ENCODE results near the gene ZNF429. TPM values are rescaled to one million over a fixed set of nuclear protein-coding genes. Genes with fewer than 3 reads are reported as not detected.
"Not testable (repeated sequence)": the region's sequence is repeated elsewhere in the genome, so short reads cannot be mapped to it uniquely, and the experiment has no call there.

Gene ZNF429
- total RNA-seq, 1 experiment from 2014 or later: 18.6 TPM

DNA sequence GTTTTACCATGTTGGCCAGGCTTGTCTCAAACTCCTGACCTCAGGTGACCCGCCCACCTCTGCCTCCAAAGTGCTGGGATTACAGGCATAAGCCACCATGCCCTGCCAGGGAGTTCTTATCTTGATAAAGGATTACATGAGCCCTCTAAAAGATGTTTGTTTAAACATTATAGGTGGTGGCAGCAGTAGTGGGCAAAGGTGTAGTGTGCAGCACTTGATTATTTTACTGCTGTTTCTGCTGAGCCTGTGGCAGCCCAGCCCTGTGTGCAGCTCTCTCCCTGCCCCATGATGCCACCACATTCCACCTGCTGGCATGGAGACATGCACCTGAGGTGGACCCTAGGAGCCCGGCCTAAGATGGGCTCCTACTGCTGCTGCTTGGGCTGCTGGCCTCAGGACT, 54.0 kb downstream of the ZNF429 start:
- H3K4me1 ChIP-seq (ENCODE audit: low read length): no peaks in the 10 kb centered on the region
- H3K4me3 ChIP-seq (ENCODE audit: low read length): no peak overlapping the region
- no peak for DNase-seq
- H3K4me2 ChIP-seq (ENCODE audit: low read depth, low read length, poor library complexity, severe bottlenecking): no peak overlapping the region
- H3K36me3 ChIP-seq (ENCODE audit: insufficient read depth, low read length): peaks cover 8% of the 10 kb centered on the region; the same call in 1 of the 2 replicates
- H3K27me3 ChIP-seq (ENCODE audit: low read length): no peaks in the 10 kb centered on the region
- no peaks in the 10 kb centered on the region; the same call in none of the 2 replicates for H3K9me3 ChIP-seq (ENCODE audit: low read length)
- H3K27ac ChIP-seq (ENCODE audit: low read length): no peak overlapping the region
- no peaks in the 10 kb centered on the region for H3K79me2 ChIP-seq (ENCODE audit: low read length)
- H3K9ac ChIP-seq (ENCODE audit: low read length): no peak overlapping the region
- no peaks in the 10 kb centered on the region for H3K9me2 ChIP-seq (replicated peaks; ENCODE audit: insufficient read depth, low read length)
- H2AFZ ChIP-seq (ENCODE audit: low read length): no peak overlapping the region
- H4K20me1 ChIP-seq (ENCODE audit: insufficient read depth, low read depth, low read length): no peaks in the 10 kb centered on the region

DNA sequence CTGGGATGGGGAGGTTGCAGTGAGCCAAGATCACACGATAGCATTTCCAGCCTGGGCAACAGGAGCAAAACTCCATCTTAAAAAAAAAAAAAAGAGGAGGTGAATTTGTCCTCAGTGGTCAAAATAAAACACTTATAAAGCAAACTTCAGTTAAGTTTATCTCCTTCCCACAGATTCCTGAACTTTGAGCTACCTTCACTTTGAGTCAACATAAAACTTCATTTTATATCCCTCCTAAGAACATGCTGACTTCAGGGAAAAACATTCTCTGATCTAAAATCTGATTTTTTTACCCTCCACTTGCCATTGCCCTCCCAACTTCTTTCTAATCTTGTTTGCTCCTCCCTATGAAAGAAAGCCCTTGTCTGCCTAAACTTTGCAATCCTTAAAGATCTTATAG, 59.0 kb downstream of the ZNF429 start:
- Histone ChIP-seq H3K4me3 (ENCODE audit: low read length) (no peak overlapping the region), H3K4me1 (ENCODE audit: low read length) (peaks cover 6% of the 10 kb centered on the region), H4K20me1 (ENCODE audit: insufficient read depth, low read depth, low read length) (no peaks in the 10 kb centered on the region), H3K79me2 (ENCODE audit: low read length) (no peaks in the 10 kb centered on the region), H2AFZ (ENCODE audit: low read length) (no peak overlapping the region), H3K9me2 (replicated peaks; ENCODE audit: insufficient read depth, low read length) (no peaks in the 10 kb centered on the region), H3K36me3 (ENCODE audit: insufficient read depth, low read length) (0 out of 2 replicates have a peak, but pooled peaks cover 4% of the 10 kb centered on the region), H3K27ac (ENCODE audit: low read length) (no peak overlapping the region), H3K27me3 (ENCODE audit: low read length) (no peaks in the 10 kb centered on the region), H3K9ac (ENCODE audit: low read length) (no peak overlapping the region), H3K4me2 (ENCODE audit: low read depth, low read length, poor library complexity, severe bottlenecking) (no peak overlapping the region), H3K9me3 (ENCODE audit: low read length) (no peaks in the 10 kb centered on the region; the same call in 1 of the 2 replicates)
- no peak for DNase-seq

DNA sequence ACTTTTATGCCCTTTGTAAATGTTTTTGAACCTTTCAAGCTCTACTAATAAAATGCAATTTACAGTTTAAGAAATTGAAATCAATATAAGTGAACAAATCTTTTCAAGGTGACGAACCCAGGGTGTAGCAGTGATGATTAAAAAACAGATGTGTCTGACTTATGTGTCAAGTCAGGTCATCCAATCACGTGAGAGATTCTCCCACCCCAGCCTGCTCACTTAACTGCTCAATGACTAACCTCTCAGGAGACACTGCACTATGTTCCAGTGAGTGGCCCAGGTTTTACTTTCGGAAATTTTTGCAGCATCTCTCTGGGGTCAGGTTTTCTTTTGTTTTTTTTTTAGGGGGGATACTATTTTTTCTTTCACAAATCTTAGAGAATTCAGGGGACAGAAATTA, 60.7 kb downstream of the ZNF429 start:
- Histone ChIP-seq H3K9me3 (ENCODE audit: low read length) (no peaks in the 10 kb centered on the region; the same call in 1 of the 2 replicates), H4K20me1 (ENCODE audit: insufficient read depth, low read depth, low read length) (no peaks in the 10 kb centered on the region), H3K4me2 (ENCODE audit: low read depth, low read length, poor library complexity, severe bottlenecking) (no peak overlapping the region), H3K9ac (ENCODE audit: low read length) (no peak overlapping the region), H3K4me3 (ENCODE audit: low read length) (no peak overlapping the region), H2AFZ (ENCODE audit: low read length) (no peak overlapping the region), H3K79me2 (ENCODE audit: low read length) (no peaks in the 10 kb centered on the region), H3K4me1 (ENCODE audit: low read length) (peaks cover 6% of the 10 kb centered on the region), H3K27me3 (ENCODE audit: low read length) (no peaks in the 10 kb centered on the region), H3K36me3 (ENCODE audit: insufficient read depth, low read length) (no peaks in the 10 kb centered on the region), H3K27ac (ENCODE audit: low read length) (no peak overlapping the region), H3K9me2 (replicated peaks; ENCODE audit: insufficient read depth, low read length) (no peaks in the 10 kb centered on the region)
- no peak for DNase-seq

DNA sequence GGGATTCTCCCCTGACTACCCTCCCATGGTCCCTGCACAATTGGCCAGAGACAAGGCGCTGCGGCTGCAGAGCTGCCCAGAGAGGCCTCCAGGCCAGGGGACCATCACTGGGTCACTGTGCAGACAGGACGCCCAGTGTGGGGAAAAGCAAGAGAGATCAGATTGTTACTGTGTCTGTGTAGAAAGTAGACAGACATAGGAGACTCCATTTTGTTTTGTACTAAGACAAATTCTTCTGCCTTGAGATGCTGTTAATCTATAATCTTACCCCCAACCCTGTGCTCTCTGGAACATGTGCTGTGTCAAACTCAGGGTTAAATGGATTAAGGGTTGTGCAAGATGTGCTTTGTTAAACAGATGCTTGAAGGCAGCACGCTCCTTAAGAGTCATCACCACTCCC, 62.4 kb downstream of the ZNF429 start:
- H3K4me3 ChIP-seq (ENCODE audit: low read length); H4K20me1 ChIP-seq (ENCODE audit: insufficient read depth, low read depth, low read length); H3K4me2 ChIP-seq (ENCODE audit: low read depth, low read length, poor library complexity, severe bottlenecking); DNase-seq; H3K27ac ChIP-seq (ENCODE audit: low read length); H2AFZ ChIP-seq (ENCODE audit: low read length); H3K9me2 ChIP-seq (replicated peaks; ENCODE audit: insufficient read depth, low read length); H3K9me3 ChIP-seq (ENCODE audit: low read length); H3K36me3 ChIP-seq (ENCODE audit: insufficient read depth, low read length); H3K4me1 ChIP-seq (ENCODE audit: low read length); H3K79me2 ChIP-seq (ENCODE audit: low read length); H3K9ac ChIP-seq (ENCODE audit: low read length); H3K27me3 ChIP-seq (ENCODE audit: low read length): not testable (repeated sequence)

GRCh38 chr19:21568816-21569493, 63.6 kb downstream of the ZNF429 start:
- Histone ChIP-seq H3K4me2 (ENCODE audit: low read depth, low read length, poor library complexity, severe bottlenecking) (peak overlapping the region; percentile 51), H3K27ac (ENCODE audit: low read length) (no peak overlapping the region), H3K4me1 (ENCODE audit: low read length) (peaks cover 6% of the 10 kb centered on the region), H3K4me3 (ENCODE audit: low read length) (peak overlapping the region; percentile 75), H3K79me2 (ENCODE audit: low read length) (no peaks in the 10 kb centered on the region), H3K9me3 (ENCODE audit: low read length) (no peaks in the 10 kb centered on the region; the same call in 1 of the 2 replicates), H3K27me3 (ENCODE audit: low read length) (no peaks in the 10 kb centered on the region), H4K20me1 (ENCODE audit: insufficient read depth, low read depth, low read length) (no peaks in the 10 kb centered on the region), H3K36me3 (ENCODE audit: insufficient read depth, low read length) (no peaks in the 10 kb centered on the region), H3K9ac (ENCODE audit: low read length) (peak overlapping the region; percentile 75), H3K9me2 (replicated peaks; ENCODE audit: insufficient read depth, low read length) (no peaks in the 10 kb centered on the region), H2AFZ (ENCODE audit: low read length) (peak overlapping the region; percentile 69; the same call in 1 of the 2 replicates)
- DNase-seq: peak; percentile 92

GRCh38 chr19:21569494-21569865, 64.1 kb downstream of the ZNF429 start:
- Histone ChIP-seq H3K27ac (ENCODE audit: low read length) (no peak overlapping the region), H3K4me2 (ENCODE audit: low read depth, low read length, poor library complexity, severe bottlenecking) (peak overlapping the region; percentile 30), H3K9me3 (ENCODE audit: low read length) (no peaks in the 10 kb centered on the region; the same call in 1 of the 2 replicates), H3K9me2 (replicated peaks; ENCODE audit: insufficient read depth, low read length) (no peaks in the 10 kb centered on the region), H3K36me3 (ENCODE audit: insufficient read depth, low read length) (no peaks in the 10 kb centered on the region), H3K4me1 (ENCODE audit: low read length) (peaks cover 6% of the 10 kb centered on the region), H2AFZ (ENCODE audit: low read length) (no peak overlapping the region; the same call in 1 of the 2 replicates), H3K27me3 (ENCODE audit: low read length) (no peaks in the 10 kb centered on the region), H3K4me3 (ENCODE audit: low read length) (peak overlapping the region; percentile 36; the same call in 1 of the 2 replicates), H4K20me1 (ENCODE audit: insufficient read depth, low read depth, low read length) (no peaks in the 10 kb centered on the region), H3K79me2 (ENCODE audit: low read length) (no peaks in the 10 kb centered on the region), H3K9ac (ENCODE audit: low read length) (no peak overlapping the region)
- no peak for DNase-seq

DNA sequence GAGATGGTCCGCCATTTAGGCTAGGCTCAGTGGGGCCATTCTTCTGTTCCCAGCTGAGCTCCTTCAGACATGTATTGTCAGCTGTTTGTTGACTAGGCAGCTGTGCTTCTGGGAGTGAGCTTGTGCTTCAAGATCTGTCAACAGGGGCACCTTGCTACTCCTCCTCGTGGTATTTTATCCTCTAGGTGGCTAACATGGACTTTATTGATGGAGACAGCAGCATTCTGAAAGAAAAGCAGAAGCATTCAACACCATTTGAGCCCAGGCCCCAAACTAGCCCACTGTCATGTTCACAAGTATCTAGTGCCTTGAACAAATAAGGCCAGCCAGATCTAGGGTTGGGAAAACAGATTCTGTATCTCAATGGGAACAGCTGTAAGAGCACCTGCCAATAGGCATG, 65.9 kb downstream of the ZNF429 start:
- DNase-seq: no peak
- Histone ChIP-seq H3K36me3 (ENCODE audit: insufficient read depth, low read length) (no peaks in the 10 kb centered on the region), H3K4me1 (ENCODE audit: low read length) (peaks cover 3% of the 10 kb centered on the region), H3K9ac (ENCODE audit: low read length) (no peak overlapping the region), H3K9me3 (ENCODE audit: low read length) (no peaks in the 10 kb centered on the region; the same call in 1 of the 2 replicates), H3K79me2 (ENCODE audit: low read length) (no peaks in the 10 kb centered on the region), H3K9me2 (replicated peaks; ENCODE audit: insufficient read depth, low read length) (no peaks in the 10 kb centered on the region), H3K4me3 (ENCODE audit: low read length) (no peak overlapping the region), H2AFZ (ENCODE audit: low read length) (no peak overlapping the region), H3K27me3 (ENCODE audit: low read length) (no peaks in the 10 kb centered on the region), H4K20me1 (ENCODE audit: insufficient read depth, low read depth, low read length) (no peaks in the 10 kb centered on the region), H3K27ac (ENCODE audit: low read length) (no peak overlapping the region), H3K4me2 (ENCODE audit: low read depth, low read length, poor library complexity, severe bottlenecking) (no peak overlapping the region)

GRCh38 chr19:21574607-21575006, 69.2 kb downstream of the ZNF429 start:
- H3K9me3 ChIP-seq (ENCODE audit: low read length): no peaks in the 10 kb centered on the region; the same call in 1 of the 2 replicates
- no peak overlapping the region for H2AFZ ChIP-seq (ENCODE audit: low read length)
- no peaks in the 10 kb centered on the region for H3K27me3 ChIP-seq (ENCODE audit: low read length)
- no peak overlapping the region for H3K9ac ChIP-seq (ENCODE audit: low read length)
- H3K27ac ChIP-seq (ENCODE audit: low read length): no peak overlapping the region
- no peaks in the 10 kb centered on the region for H3K4me1 ChIP-seq (ENCODE audit: low read length)
- H3K4me2 ChIP-seq (ENCODE audit: low read depth, low read length, poor library complexity, severe bottlenecking): no peak overlapping the region
- no peaks in the 10 kb centered on the region for H3K36me3 ChIP-seq (ENCODE audit: insufficient read depth, low read length)
- H3K9me2 ChIP-seq (replicated peaks; ENCODE audit: insufficient read depth, low read length): no peaks in the 10 kb centered on the region
- H3K4me3 ChIP-seq (ENCODE audit: low read length): no peak overlapping the region
- H3K79me2 ChIP-seq (ENCODE audit: low read length): no peaks in the 10 kb centered on the region
- H4K20me1 ChIP-seq (ENCODE audit: insufficient read depth, low read depth, low read length): no peaks in the 10 kb centered on the region
- no peak for DNase-seq

Measured in Karpas-422 (cell line).